Loucy (cell line): ENCODE results near the gene ZNF438.

Source experiments
- CTCF ChIP-seq: fragments of 200-600 bp; sonication (generic); conservative IDR thresholded peaks from 2 replicates; pipeline ENCODE4 v1.5.1; 2014; ENCODE audit warnings: mild to moderate bottlenecking, antibody characterized with exemption, low read length
- EZH2phosphoT487 ChIP-seq: fragments of 200-600 bp; IDR thresholded peaks from 2 replicates; pipeline ENCODE4 v1.6.1; 2018; ENCODE audit warnings: antibody characterized with exemption, mild to moderate bottlenecking, moderate library complexity, borderline replicate concordance

DNA sequence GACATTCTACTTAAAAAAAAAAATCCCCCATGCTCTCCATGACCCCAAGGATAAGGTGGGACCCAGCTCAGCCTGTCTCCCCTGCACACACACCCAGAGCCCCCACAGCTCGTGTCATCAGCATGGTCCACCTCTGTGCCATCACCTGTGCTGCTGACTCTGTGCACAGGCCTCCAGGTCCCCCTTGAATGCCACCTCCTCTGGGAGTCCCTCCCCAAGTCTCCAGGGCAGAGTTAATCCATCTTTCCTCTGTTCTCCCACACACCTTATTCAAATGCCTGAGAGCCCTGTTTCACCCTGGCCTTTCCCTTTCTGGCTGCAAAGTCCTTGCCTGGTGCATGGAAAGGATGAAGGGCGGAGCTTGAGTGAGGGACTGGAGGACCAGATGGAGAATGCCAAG is 208.0 kb downstream of the ZNF438 start:
- no peak for TF ChIP-seq CTCF
- no peak for TF ChIP-seq EZH2phosphoT487
